GM12873 (cell line): ENCODE results near the gene ING1.

ENCODE experiments used
- CTCF ChIP-seq: IDR thresholded peaks from 2 replicates; pipeline ENCODE4 v1.5.1; 2012; ENCODE audit warnings: low read depth, mild to moderate bottlenecking, moderate library complexity, low read length, control low read depth; ENCODE audit not compliant: insufficient read depth; ENCODE audit errors: missing control alignments

Gene ING1

GRCh38 chr13:110758195-110758805, 44.8 kb downstream of the ING1 start:
- TF ChIP-seq CTCF: no peak

DNA sequence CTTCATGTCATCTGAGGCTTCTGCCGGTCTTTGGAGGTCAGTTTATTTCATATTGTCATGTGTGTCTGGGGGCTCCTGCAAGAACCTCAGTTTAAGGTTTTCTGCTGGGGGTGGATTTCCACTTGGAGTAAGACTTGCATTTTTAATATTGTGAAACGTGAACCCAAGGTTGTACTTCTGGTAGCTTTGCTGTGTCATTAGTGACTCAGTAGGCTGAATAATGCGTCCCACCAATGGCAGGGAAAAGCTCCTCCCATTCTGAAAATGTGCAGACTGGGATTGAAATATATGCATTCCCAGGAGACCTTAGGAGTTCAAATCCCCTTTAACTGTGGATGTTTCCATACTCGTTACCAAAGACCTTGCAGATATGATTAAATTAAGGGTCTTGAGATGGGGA, 46.2 kb downstream of the ING1 start:
- TF ChIP-seq CTCF: no peak

GRCh38 chr13:110760611-110761010, 47.1 kb downstream of the ING1 start:
- TF ChIP-seq CTCF: no peak

- no peak for TF ChIP-seq CTCF
Observed at GRCh38 chr13:110766671-110767430, 53.4 kb downstream of the ING1 start.

DNA sequence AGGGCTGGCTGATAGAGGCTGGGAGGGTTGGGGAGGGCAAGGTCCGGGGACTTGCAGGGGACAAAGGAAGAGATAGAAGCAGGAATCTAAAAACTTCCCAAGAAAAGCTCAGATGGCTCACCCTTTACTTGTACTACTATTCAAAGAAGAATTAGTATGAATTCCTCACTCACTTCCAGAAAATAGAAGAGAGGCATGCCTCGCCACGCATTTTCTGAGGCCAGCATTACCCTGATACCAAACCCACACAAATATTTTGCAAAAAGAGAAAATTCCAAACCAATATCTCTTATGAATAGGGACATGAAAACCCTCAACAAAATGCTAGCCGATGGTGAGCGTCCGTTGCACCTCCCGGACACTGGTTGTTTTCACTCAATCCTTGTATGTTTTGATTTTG, 54.0 kb downstream of the ING1 start:
- no peak for TF ChIP-seq CTCF

DNA sequence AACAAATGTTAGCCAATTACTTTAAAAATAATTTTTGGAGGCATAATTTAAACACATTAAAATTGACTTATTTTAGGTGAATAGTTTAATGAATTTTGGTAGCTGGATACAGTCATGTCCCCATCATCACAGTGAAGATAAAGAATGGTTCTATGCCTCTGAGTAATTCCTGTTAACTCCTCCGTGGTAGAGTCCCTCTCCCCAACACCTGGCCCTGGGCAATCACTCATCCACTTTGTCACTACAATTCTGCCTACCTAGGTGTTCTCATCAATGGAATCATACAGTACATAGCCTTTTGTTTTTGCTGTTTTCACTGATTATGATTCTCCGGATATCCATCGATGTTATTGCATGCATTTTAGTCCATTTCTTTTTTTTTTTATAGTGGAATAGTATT, 55.6 kb downstream of the ING1 start:
- no peak for TF ChIP-seq CTCF

GRCh38 chr13:110770678-110771077, 57.2 kb downstream of the ING1 start:
- no peak for TF ChIP-seq CTCF
